Heart left ventricle (tissue), 13 donors: ENCODE results near the gene UGT2B17.
"Not testable (repeated sequence)": the region's sequence is repeated elsewhere in the genome, so short reads cannot be mapped to it uniquely, and the experiment has no call there.

ENCODE experiments used
- CTCF ChIP-seq, 12 donors: fragments of 200-600 bp; sonication (generic) in 4 of 12; IDR thresholded peaks; one replicate each; pipeline versions ENCODE4 v1.5.0 to v1.8.0; 2018 to 2022; ENCODE audit warnings: antibody characterized with exemption in 12 of 12, mild to moderate bottlenecking in 5 of 12
- POLR2A ChIP-seq, 2 donors: fragments of 450-650 bp; IDR thresholded peaks; one replicate each; pipeline ENCODE4 v1.6.1; 2017; ENCODE audit warnings: antibody characterized with exemption in 2 of 2, mild to moderate bottlenecking in 2 of 2, moderate library complexity in 2 of 2
- donor health status: ischemic (EF 13 %, LVEDD 7.1; RV severe dilation, severe dysfunction).
- donor health status: DM: no; HTN: yes; CAD: no.
- donor health status: DM: no; HTN: no; CAD: no.
- donor health status: ischemic (EF 25% LVEDD 6.9; RV normal size, moderate dysfunction).
- donor health status: ischemic (EF 25% LVEDD 5.7; RV mildly dilated, moderate dysfunction).
- donor health status: ischemic (EF 35%, LVEDD 5.7; RV mildly dilated, moderate dysfunction).
- donor health status: nonischemic (EF 11% LVEDD 7.7; RV severe dilation, severe dysfunction).
- donor health status: DM: yes; HTN: yes; CAD: no.
- donor health status: PGD.
- donor health status: ischemic (EF 29% LVEDD 5.4; RV normal size, mild dysfunction).
- donor health status: nonischemic (EF 23%, LVEDD 6.1; RV moderate dilation, normal function).

- not testable (repeated sequence) for TF ChIP-seq CTCF, POLR2A (IDR thresholded peaks at IDR 0.05)
These were observed 46.6 kb upstream of the UGT2B17 start for GRCh38 chr4:68622731-68623130.
